GM12892 (cell line): ENCODE results near the gene SFXN5.
A peak's percentile ranks its signal among the peaks of the same experiment; 100 is the strongest.

Experiments used
- DNase-seq: peaks from one replicate; pipeline ENCODE4 v3.0.0; 2011; ENCODE audit not compliant: insufficient read length
- FAIRE-seq: peaks from 2 replicates; lab custom pipeline; 2011; peaks lifted over from hg19 to GRCh38; lab: Jason Lieb, UNC
- POLR2A ChIP-seq: IDR thresholded peaks from 2 replicates; pipeline ENCODE4 v1.6.1; 2011; ENCODE audit warnings: low read depth, low read length, control low read depth
- POLR2AphosphoS5 ChIP-seq: IDR thresholded peaks from 2 replicates; pipeline ENCODE4 v1.6.1; 2011; ENCODE audit warnings: low read depth, low read length, control low read depth
- TAF1 ChIP-seq: IDR thresholded peaks from 2 replicates; pipeline ENCODE4 v1.6.1; 2011; ENCODE audit warnings: low read depth, mild to moderate bottlenecking, control low read depth, low read length, borderline replicate concordance

SFXN5 gene

DNA sequence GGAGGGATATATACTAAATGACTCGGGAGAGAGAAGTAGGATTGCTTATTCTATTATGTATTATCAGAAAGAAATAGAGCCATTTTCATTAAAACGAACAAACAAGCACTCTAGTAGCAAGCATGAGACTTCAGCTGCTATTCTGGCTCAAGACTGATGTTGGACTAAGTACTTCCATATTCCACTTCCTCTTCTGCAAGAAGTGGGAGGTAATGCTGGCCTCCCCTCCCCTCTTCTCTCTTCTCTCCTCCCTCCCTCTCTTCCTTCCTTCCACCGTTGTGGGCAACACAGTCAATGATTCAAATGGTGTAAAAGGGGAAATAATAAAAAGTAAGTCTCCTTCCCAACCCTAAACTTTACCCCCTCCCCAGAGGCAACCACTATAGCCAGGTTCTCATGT is 91.6 kb downstream of the SFXN5 start:
- no peak for FAIRE-seq
- TF ChIP-seq POLR2AphosphoS5 (no peak), POLR2A (no peak), TAF1 (no peak)
- DNase-seq = no peak

GRCh38 chr2:72975017-72975416 is 96.5 kb downstream of the SFXN5 start:
- DNase-seq (no peak), FAIRE-seq (no peak)
- TF ChIP-seq TAF1 = no peak
- TF ChIP-seq POLR2AphosphoS5 = no peak
- no peak for TF ChIP-seq POLR2A

- no peak for DNase-seq
- no peak for TF ChIP-seq POLR2AphosphoS5
- TF ChIP-seq TAF1 = no peak
- TF ChIP-seq POLR2A = no peak
- FAIRE-seq = no peak
These were observed 97.1 kb downstream of the SFXN5 start for GRCh38 chr2:72974436-72974754.

GRCh38 chr2:72973566-72974435 is 97.7 kb downstream of the SFXN5 start:
- FAIRE-seq (peak; percentile 61), DNase-seq (peak; percentile 73)
- TF ChIP-seq POLR2AphosphoS5 (no peak), TAF1 (no peak)

DNA sequence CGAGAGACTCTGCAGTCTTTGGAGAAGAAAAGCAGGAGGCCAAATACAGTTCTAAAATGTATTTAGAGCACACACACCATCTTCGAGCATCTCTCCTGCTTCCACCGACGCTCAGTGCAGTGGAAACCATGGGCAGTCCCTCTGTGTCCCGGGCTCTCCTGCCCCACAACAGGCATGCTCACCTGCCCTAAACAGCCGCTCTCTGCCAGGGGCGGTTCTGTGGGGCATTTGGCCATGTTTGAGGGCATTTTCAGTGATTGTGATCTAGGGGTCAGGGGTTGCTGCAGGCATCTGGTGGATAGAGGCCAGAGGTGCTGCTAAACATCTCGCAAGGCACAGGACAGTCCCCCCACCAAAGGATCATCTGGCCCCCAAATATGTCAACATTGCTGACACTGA is 98.4 kb downstream of the SFXN5 start:
- FAIRE-seq (no peak), DNase-seq (no peak)
- TF ChIP-seq POLR2A (no peak), TAF1 (no peak), POLR2AphosphoS5 (no peak)

GRCh38 chr2:72972352-72973136 is 99.0 kb downstream of the SFXN5 start:
- DNase-seq (no peak), FAIRE-seq (no peak)
- no peak for TF ChIP-seq TAF1
- no peak for TF ChIP-seq POLR2AphosphoS5
- no peak for TF ChIP-seq POLR2A

GRCh38 chr2:72971036-72971435 is 100.5 kb downstream of the SFXN5 start:
- FAIRE-seq = no peak
- no peak for DNase-seq
- TF ChIP-seq TAF1 (no peak), POLR2A (no peak), POLR2AphosphoS5 (no peak)

GRCh38 chr2:72969706-72970105 is 101.8 kb downstream of the SFXN5 start:
- DNase-seq (no peak), FAIRE-seq (no peak)
- TF ChIP-seq POLR2A (no peak), TAF1 (no peak), POLR2AphosphoS5 (no peak)

DNA sequence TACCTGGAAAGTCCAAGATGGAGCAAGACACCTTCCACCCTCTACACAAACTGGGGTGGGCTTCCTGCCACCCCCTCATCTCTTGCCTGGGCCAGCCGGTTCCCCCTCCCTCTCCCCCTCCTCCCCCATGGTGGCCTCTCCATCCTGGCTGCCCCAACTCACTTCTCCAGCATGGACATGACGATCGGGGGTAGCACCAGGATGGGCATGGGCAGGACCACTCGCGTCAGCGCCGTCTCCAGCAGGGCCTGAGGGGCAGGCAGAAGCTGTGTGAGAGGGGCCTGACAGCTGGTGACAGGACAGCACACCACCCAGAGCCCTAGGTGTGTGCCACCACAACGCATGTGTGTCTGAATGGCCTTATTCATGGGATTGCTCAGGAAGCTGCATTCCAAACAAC is 103.2 kb downstream of the SFXN5 start:
- DNase-seq = no peak
- TF ChIP-seq TAF1 (no peak), POLR2A (no peak), POLR2AphosphoS5 (no peak)
- FAIRE-seq = no peak

- no peak for TF ChIP-seq TAF1
- TF ChIP-seq POLR2A = no peak
- TF ChIP-seq POLR2AphosphoS5 = no peak
- DNase-seq (no peak), FAIRE-seq (no peak)
These were observed 105.6 kb downstream of the SFXN5 start for GRCh38 chr2:72965770-72966450.

DNA sequence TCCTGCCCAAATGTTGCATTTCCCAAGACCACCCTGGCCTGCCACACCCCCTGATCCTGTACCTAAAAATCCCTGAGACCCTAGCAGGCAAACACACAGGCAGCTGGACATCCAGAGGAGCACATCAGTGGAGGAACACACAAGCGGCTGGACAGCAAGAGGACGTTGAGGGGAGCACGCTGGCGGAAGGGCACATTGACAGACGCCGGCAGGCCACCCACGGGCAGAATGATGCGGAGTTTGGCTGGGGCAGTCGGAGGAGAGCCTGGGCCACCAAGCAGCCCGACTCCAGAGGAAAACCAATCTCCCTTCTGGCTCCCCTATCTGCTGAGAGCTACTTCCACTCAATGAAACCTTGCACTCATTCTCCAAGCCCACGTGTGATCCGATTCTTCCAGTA is 106.5 kb downstream of the SFXN5 start:
- no peak for TF ChIP-seq TAF1
- TF ChIP-seq POLR2A = no peak
- TF ChIP-seq POLR2AphosphoS5 = no peak
- DNase-seq = no peak

More for the DNA sequence above, 106.5 kb downstream of the SFXN5 start:
- no peak for FAIRE-seq
